ENCODE results near the gene RBMY1D. TPM values are rescaled to one million over a fixed set of nuclear protein-coding genes. Genes with fewer than 3 reads are reported as not detected.

RBMY1D gene
- total RNA-seq: not detected in 2 replicates

GRCh38 chrY:21894426-21894825 is at the start of gene RBMY1D:
Gene RBMY1D (minus strand): TSS chrY:21894526. CDS start chrY:21892513, 2,013 bp downstream.

GRCh38 chrY:21917932-21918331 is 23.6 kb upstream of the RBMY1D start, which contains the start of gene RBMY1E:
Gene RBMY1E (minus strand): TSS chrY:21918032. CDS start chrY:21916054, 1,978 bp downstream.

Other genes with a start within 250 kb of the RBMY1D start
- gene RBMY1E, start 23.5 kb upstream of the RBMY1D start, total RNA-seq: not detected in 2 replicates